PFSK-1 (cell line): ENCODE results near the gene KPNA3.

ENCODE experiments used
- POLR2AphosphoS5 ChIP-seq: IDR thresholded peaks from 2 replicates; pipeline ENCODE4 v1.6.1; 2012; ENCODE audit warnings: low read depth, mild to moderate bottlenecking, control low read depth, low read length, moderate library complexity
- SIN3A ChIP-seq: IDR thresholded peaks from 2 replicates; pipeline ENCODE4 v1.6.1; 2012; ENCODE audit warnings: mild to moderate bottlenecking, low read length, moderate library complexity, borderline replicate concordance; ENCODE audit not compliant: insufficient read depth
- TAF1 ChIP-seq: IDR thresholded peaks from 2 replicates; pipeline ENCODE4 v1.6.1; 2012; ENCODE audit warnings: low read length, control low read depth, borderline replicate concordance; ENCODE audit not compliant: insufficient read depth
- TF ChIP-seq, protein P1 (sequence below), 2 experiments: IDR thresholded peaks; 2 replicates each; pipeline versions ENCODE4 v1.6.1 to v1.8.0; 2011 to 2012; ENCODE audit warnings: low read depth in 2 of 2, low read length in 2 of 2, control low read depth in 1 of 2, inconsistent platforms in 1 of 2, mild to moderate bottlenecking in 1 of 2, moderate library complexity in 1 of 2; ENCODE audit not compliant: insufficient read depth in 1 of 2

DNA sequence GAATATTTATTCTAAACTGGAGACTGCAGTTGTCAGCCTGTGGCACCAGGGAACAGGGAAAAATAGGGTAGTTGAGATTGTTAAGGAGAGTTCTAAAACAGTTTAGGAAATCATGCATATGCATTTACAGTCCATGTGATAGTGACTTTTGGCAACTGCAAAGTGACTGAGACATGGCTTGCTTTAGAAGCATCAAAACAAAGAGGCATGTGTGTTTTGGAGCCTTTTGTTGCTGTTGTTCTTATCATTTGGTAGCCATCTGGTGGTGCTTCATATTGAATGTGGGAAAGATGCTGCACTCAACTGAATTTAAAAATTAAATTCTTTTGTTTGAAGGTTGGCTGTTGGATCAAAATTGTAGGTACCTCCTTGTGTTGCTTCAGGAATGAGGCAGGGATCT, 91.0 kb downstream of the KPNA3 start:
- no peak for TF ChIP-seq POLR2AphosphoS5
- TF ChIP-seq, protein P1, sequence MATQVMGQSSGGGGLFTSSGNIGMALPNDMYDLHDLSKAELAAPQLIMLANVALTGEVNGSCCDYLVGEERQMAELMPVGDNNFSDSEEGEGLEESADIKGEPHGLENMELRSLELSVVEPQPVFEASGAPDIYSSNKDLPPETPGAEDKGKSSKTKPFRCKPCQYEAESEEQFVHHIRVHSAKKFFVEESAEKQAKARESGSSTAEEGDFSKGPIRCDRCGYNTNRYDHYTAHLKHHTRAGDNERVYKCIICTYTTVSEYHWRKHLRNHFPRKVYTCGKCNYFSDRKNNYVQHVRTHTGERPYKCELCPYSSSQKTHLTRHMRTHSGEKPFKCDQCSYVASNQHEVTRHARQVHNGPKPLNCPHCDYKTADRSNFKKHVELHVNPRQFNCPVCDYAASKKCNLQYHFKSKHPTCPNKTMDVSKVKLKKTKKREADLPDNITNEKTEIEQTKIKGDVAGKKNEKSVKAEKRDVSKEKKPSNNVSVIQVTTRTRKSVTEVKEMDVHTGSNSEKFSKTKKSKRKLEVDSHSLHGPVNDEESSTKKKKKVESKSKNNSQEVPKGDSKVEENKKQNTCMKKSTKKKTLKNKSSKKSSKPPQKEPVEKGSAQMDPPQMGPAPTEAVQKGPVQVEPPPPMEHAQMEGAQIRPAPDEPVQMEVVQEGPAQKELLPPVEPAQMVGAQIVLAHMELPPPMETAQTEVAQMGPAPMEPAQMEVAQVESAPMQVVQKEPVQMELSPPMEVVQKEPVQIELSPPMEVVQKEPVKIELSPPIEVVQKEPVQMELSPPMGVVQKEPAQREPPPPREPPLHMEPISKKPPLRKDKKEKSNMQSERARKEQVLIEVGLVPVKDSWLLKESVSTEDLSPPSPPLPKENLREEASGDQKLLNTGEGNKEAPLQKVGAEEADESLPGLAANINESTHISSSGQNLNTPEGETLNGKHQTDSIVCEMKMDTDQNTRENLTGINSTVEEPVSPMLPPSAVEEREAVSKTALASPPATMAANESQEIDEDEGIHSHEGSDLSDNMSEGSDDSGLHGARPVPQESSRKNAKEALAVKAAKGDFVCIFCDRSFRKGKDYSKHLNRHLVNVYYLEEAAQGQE (IDR thresholded peaks at IDR 0.05; ENCODE audit: insufficient read depth in 1 of 2, low read depth in 2 of 2, low read length in 2 of 2), result no peak
- TF ChIP-seq TAF1, result no peak
- no peak for TF ChIP-seq SIN3A
